ENCODE measurements around the gene IGFBP4.

The IGFBP4 gene

DNA sequence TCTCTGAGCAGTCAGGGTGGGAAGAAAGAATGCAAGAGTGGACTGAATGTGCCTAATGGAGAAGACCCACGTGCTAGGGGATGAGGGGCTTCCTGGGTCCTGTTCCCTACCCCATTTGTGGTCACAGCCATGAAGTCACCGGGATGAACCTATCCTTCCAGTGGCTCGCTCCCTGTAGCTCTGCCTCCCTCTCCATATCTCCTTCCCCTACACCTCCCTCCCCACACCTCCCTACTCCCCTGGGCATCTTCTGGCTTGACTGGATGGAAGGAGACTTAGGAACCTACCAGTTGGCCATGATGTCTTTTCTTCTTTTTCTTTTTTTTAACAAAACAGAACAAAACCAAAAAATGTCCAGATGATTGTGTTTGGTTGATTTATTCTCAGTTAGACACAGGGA, 14.1 kb downstream of the IGFBP4 start:
- no peak for DNase-seq

DNA sequence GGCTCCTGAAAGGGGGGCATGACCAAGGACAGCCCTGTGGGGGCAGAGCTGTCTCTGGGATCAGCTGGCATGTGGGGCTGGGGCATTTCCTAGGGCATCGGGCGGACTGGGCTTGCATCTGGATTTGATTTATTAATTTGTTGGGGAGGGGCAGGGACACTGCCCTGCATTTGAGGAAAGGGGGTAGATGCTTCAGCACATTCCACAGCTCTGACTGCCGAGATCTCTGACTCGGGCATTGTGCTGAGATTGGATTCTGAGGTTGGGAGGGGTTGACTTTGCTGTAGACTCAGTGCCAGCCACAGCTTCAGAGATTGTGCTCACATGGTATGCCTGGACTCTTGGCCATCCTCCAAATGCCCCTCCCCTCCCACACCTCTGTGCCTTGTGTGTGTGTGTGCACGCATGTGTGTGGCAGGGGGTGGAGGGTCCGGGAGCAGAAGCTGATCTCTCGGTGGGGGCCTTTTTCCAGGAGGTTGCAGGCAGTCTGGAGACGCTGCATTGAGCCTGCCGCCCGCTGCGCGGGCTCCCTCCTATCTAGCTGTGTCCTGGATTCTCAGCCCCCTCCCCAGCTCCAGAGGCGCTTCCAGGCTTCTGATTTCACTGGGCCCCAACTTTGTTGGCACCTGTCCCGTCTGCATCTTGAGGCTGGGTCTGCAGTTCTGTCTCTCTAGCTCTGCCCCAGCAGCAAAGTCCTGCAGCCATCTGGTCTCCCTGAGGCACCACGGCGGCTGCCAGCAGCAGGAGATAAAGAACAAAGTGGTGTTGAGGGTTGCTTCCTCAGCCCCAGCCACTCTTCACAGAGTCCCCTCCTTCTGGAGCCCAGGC, 14.9 kb downstream of the IGFBP4 start:
- no peak for DNase-seq

DNA sequence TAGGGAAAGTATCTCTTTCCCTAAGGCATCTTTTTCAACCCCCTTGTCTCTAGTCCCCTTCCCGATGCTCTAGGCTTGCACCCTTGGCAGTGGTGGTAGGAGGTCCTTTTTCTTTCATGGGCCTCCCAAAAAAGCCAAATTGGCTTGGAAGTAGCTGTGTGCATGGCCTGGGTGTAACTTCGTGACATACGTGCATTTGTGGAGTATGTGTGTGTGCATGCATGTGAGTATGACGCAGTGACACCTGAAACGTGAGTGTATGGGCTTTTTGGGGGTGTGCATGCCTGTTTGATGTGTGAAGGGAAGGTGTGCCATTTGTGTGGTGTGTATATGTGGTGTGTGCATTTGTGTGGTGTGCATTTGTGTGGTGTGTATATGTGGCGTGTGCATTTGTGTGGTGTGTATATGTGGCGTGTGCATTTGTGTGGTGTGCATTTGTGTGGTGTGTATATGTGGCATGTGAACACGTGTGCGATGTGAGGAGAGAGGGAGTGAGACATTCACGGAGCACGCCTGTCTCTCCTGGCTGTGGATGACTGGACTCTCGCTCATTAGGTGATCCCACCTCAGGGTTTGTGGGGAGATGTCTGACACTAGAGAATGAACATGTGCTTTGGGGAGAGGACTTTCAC, 15.7 kb downstream of the IGFBP4 start:
- DNase-seq: no peak

DNA sequence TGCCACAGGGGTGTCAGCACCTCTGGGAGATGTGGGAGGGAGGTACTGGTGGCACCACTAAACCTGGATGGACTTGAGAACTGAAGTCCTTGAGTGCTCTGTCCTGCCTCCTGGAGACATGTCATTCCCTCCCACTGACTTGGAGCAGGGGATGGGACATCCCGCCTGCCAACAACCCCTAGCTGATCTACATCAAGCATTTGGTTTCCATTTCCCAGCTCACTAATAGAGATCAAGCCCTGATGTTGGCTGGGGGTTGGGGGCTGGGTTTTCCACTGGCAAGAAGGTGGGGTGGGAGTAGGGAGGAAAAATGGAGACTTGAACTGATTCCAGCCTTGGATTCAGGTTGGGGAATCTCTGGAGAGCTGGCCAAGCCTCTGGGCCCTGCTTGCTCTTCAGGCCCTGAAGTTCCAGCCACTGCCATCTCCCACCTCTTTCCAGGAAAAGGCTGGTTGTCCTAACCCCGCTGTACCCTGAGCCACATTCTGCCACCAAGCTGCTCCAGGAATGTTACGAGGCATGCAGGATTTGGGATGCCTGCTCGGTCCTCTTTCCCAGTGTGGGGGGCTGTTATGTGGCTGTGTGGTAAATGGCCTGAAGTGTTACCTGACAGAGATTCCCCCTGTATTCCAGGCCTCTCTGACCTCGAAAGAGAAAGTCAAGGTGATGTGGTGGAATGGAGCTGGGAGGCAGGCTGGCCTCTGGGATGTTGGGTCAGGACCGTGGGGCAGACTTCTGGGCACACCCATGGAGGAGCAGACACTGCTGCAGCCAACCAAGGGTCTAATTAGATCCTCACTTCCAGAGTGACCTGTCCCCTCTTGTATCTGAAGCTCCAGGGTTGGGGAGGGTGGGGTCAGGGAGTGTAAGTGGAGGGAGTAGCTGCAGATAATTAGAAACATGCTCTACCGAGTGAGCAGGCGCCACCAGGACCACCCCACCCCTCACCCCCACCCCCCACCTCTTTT, 16.7 kb downstream of the IGFBP4 start:
- no peak for DNase-seq

DNA sequence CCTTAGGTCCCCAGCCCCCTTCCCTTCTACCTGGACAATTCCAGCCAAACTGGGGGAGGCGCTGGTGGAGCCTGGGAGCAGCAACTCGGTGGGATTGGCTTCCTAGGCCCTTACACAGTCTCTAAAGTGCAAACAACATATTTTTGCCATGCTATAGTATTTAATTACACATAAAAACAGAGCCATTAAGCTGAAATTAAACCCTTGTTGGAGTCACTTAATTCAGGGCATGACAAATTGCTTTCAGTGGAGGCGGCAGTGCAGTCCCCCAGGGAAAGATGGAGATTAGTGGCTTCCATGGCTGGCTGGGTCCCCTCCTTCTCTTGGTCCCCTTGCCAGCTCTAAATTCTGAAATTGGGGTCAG, 17.3 kb downstream of the IGFBP4 start:
- DNase-seq: no peak

DNA sequence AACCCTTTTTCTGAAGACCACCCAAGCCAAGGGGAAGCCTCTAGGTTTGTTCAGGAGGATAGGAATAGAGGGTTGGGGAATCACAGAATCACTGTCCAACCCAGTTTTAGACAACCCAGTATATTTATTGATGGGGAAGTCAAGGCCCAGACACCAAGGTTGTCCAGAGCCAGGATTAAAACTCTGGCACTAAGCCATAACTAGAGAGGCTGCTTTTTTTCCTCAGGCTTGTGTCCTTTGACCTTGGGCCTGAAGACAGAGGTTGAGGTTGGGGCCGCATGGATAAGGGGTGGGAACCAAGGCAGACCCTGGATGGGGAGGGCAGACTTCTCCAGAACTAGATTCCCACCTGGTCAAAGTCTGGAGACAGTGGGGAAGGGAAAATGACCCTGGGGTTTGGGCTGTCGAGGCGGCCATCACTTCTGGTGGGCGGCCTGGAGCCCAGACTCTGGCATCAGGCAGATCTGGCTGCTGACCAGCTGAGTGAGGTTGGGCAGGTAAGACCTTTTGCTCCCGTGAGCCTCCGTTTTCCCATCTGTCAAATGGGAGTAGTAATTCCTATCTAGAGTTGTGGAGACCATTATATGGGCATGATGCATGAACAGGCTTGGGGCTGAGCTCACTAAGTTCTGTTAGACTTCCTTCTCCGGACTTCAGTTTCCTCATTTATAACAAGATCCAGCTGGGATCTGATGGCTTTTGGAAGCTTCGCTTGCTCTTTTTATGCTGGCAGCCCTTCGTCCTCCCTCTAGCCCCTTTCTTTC, 17.9 kb downstream of the IGFBP4 start:
- DNase-seq: no peak

DNA sequence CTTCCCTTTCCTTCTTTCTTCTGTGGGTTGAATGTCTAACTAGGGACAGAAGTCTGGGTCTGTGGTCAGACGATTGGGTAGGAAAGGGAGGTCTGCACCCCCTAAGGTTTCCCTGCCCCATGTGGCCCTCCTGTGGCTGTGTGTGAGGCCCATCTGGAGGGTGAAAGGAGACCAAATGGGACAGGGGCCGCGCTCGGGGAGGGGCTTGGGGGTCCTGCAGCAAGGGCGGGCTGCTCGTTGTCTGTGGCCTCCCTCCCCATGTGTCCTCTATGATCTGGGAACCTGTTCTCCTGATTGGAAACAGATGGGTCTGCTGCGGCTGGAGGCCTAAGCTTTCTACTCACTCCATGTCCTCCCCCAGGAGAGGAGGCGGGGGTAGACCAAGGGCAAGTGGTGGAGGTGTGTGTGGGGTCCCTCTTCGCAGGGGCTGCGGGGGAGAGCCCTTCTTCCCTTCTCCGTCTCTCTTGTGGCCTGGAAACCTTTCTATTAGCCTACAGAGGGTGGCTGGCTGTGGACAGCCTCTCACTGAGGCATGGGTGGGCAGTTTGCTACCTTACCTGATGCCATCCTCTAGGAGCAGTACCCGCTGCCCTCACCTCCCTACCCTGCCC, 18.6 kb downstream of the IGFBP4 start:
- DNase-seq: no peak

DNA sequence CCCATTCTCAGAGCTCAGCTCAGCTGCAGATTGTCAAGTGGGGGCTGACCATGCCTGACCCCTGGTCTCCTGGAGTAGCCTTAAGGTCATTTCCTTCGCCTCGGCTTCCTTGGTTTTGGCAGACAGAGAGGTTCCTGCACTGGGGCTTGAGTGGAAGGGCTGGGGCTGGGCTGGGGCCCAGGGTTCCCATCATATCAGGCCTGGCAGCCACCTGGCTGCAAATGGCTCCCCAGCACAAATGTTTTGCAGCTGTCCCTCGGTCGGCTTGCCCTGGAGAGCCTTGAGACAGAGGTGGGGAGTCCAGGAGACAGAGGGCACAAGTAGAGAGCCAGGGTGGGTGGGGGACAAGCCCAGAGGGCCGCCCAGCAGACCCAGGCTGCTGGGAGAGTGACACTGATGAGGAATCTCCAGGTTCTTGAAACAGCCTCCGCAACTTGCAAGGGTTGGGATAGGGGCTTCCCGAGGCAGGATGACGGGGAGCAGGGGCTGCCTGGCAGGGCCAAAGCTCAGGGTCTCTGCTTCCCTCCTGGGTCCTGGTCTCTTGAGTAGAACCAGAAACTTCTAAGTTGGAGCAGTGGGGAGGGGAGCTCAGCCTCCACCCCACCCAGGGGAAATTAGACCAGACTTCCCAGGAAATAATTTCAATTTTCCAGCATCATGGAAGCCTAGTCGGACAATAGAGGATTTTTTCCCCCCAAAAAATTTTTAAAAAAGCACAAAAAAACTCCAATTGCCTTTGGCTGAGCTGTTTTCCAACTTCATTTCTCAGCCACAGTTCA, 19.3 kb downstream of the IGFBP4 start:
- no peak for DNase-seq

DNA sequence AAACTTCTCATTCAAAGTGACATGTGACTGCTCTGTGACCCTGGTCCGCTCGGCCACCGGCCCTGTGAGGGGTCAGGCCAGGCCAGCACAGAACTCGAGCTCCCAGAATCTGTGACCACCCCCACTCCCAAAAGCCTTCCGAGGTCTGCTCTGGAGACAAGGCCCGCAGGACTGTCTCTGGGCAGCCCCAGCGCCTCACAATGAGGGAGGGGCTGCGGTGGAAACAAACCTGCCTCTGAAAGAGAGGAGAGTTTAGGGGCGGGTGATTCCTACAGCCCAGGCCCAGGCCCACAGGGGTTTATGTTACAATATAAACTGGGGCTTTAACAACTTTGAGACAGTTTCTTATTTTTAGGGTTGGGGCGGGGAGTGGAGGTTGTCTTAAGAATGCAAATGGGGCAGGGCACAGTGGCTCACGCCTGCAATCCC, 19.9 kb downstream of the IGFBP4 start:
- DNase-seq: no peak

DNA sequence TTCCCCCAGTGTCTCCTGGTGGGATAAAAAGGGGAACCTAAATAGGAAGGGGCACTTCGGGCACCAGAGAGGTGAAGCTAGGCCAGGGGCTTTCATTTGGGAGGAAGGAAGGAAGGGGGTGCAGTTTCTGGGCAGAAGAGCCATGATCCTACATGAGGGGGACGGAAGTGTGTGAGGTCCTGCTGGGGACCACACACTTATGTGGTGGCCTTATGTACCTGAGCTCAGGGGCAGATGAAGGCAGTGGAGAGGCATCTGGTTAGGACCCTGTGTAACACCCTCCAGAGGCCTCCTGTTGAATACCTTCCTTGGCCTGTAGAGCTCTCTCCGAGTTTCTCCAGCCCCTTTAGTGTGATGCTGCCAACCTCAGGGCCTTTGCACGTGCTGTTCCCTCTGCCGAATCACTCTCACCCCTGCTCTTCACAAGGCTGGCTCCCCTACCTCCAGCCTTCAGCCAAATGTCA, 21.2 kb downstream of the IGFBP4 start:
- DNase-seq: no peak

DNA sequence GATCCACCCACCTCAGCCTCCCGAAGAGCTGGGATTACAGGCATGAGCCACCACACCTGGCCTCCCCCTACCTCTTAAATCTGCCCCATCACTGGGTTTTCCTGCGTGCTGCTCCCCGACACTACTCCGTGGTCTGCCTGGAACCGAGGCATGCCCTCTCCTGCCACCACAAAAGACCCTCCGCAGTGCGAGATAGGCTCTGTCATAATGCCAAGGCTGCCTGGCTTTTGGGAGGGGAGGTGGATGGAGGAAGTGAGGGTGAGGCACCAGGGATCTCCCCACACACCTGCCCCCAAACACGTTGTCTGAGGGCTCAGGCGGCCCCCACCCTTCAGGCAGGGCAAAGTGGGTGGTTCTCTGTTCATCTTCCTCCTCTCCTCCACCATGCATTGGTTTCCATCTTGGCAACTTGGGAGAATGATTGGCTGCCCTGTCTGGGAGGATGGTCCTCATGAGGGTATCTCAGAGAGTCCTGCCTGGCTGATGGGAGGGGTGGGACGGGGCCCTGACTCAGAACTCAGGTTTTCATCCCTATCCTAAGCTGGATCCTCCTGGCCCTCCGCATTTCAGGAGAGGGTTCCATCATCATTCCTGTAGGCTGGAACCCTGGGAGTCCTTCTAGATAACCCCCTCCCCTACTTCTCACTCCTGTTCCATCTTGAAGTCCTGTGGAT, 23.2 kb downstream of the IGFBP4 start:
- no peak for DNase-seq

DNA sequence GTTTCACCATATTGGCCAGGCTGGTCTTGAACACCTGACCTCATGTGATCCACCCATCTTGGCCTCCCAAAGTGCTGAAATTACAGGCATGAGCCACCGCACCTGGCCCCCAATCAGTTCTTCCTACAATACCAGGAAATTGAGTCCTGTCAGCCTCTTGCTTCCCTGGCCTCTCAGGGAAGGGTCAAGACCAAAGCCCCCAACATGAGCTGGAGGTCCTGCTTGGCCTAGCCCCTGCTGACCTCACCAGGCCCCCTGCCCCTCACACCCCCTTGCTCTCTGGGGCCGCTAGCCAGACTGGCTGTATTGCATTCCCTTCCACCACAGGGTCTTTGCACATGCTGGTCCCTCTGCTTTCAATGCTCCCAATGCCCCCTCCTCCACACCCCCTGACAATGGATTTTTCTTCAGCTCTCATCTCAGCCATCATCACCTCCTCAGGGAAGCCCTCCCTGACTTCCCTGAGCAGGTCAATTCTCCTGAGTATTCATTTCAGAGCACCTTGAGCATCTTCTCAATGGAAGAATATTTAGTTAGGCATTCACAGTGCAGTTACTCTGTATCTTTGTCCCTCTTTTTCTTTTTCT, 24.1 kb downstream of the IGFBP4 start:
- DNase-seq: no peak

DNA sequence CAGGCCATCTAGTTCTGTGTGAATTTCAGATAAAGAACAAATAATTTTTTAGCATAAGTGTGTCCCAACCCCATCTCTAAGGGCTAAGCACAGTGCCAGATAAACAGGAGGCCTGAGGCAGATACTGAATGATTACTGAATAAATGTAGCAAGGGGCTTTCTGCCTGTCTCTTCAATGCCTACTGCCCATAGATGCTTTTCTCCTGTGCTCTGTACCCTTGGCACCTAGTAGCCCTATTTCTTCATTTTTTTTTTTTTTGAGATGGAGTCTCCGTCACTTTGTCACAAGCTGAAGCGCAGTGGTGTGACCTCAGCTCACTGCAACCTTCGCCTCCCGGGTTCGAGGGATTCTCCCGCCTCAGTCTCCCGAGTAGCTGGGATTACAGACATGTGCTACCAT, 25.3 kb downstream of the IGFBP4 start:
- no peak for DNase-seq

DNA sequence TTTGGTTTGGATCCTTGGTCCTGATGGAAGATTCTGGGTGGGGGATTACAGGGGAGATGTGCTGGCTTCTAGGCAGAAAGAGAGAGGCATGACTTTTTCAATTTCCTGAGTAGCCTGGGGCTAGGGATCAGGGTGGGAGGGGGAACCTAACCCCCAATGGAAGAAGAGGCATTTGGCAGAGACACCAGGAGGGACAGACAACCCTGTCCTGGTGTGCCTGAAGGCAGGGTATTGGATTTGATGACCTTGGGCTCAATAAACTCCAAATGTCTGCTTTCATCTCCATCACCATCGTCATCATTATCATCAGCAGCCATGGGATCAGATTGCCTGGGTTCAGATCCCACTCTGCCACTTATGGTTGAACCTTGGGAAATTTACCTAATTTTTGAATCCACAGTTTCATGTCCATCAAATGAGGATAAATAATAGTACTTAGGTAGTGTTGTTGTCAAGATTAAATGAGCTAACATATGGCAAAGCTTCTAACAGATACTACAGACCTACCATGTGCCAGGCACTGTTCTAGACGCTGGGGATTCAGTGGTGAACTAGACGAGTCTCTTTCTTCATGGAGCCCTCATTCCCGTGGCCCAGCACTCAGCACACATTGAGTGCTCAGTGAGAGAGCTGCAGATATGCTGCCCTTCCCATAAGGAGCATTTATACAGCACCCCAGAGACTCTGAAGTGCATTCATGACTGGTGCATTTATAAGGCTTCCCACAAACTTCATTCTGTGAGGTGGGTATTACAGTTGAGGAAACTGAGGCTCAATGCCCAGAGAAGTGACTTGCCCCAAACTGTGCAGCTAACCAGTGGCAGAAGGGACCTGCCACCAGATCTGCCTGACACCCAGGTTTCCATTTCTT, 26.8 kb downstream of the IGFBP4 start:
- no peak for DNase-seq

DNA sequence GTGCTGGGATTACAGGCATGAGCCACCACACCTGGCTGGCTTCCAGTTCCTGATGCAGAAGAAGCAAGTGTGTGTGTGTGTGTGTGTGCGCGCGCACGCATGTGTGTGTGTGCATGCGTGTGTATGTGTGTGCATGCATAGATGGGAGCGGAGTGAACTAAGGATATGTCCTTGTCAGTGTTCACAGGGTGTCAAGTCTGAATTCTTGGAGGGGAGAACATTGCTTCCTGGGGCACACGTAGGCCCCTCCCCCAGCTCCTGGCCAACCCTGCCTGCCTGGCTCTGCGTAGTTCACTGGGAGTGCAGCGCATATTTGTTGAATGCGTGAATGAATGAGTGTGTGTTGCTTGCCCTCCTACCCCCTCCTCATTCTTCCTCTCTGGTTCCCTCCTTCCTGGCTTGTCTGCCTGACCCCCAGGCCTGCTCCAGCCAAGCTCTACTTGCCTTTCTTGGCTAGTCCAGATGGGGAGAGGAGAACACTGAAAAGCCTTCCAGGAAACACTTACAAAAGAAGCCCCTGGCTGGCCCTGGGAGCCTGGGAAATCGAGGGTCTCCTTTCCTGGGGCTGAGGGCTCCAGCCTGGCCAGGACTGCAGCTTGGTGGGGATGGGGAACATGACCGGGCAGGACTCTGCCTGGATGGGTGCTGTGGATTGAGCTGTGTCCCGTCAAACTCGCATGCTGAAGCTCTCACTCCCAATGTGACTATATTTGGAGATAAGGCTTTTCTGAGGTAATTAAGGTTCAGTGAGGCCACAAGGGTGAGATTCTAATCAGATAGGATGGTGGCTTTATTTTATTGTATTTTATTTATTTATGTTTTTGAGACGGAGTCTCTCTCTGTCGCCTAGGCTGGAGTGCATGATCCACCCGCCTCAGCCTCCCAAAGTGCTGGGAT, 27.9 kb downstream of the IGFBP4 start:
- no peak for DNase-seq

DNA sequence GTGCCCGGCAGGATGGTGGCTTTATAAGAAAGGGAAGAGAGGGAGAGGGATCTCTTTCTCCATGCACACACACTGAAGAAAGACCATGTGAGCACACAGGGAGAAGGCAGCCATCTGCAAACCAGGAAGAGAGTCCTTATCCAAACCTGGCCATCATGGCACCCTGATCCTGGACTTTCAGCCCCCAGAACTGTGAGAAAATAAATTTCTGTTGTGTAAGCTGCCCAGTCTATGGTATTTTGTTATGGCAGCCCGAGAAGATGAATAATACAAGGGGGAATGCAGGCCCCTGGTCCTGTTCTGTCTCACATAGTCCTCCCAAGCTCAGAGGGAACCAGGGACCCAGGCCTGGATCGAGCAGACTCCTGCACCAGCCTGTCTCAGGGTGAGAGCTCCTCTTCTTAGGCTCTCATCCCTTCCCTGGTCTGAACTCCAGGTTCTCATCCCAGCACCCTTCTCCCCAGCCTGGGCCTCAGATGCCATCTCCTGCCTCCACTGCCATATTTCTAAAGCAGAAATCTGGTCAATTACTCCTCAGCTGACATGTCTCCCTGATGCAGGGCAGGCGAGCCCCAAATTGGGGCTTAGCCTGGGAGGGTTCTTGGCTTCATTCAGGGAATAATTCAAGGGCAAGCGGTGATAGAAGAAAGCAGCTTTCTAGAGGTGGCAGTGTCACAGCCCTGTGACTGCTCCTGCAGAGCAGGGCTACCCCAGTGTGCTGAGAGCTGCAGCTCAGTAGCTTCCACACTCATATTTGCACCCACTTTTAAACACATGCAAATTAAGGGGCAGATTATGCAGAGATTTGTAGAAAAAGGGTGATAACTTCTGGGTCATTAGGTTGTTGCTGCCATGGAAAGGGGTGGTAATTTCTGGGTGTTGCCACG, 28.8 kb downstream of the IGFBP4 start:
- no peak for DNase-seq

Data from activated CD8-positive, alpha-beta memory T cell treated with anti-CD3 and anti-CD28 coated beads, Interleukin-2, amount 50 U/mL, for 4 hours (primary cell).